GM18507 (cell line): Measurements from ENCODE around the gene SND1.

Source experiments
- DNase-seq: peaks from one replicate; pipeline ENCODE4 v3.0.0; 2011; ENCODE audit warnings: low read depth; ENCODE audit not compliant: insufficient read length; ENCODE audit errors: extremely low spot score
- FAIRE-seq: peaks from 2 replicates; lab custom pipeline; 2011; peaks lifted over from hg19 to GRCh38; lab: Jason Lieb, UNC

SND1 gene

GRCh38 chr7:127713758-127714157, 61.8 kb downstream of the SND1 start:
- FAIRE-seq (no peak), DNase-seq (no peak)

GRCh38 chr7:127715272-127715671, 63.3 kb downstream of the SND1 start:
- FAIRE-seq (no peak), DNase-seq (no peak)

GRCh38 chr7:127715901-127716300, 63.9 kb downstream of the SND1 start:
- no peak for FAIRE-seq

GRCh38 chr7:127717502-127718339, 65.7 kb downstream of the SND1 start:
- FAIRE-seq (no peak), DNase-seq (no peak)

More at GRCh38 chr7:127715901-127716300, 63.9 kb downstream of the SND1 start:
- DNase-seq: no peak

GRCh38 chr7:127718340-127718679, 66.3 kb downstream of the SND1 start:
- FAIRE-seq (no peak), DNase-seq (no peak)

GRCh38 chr7:127726476-127726875, 74.5 kb downstream of the SND1 start:
- DNase-seq (no peak), FAIRE-seq (no peak)

GRCh38 chr7:127730658-127731276, 78.8 kb downstream of the SND1 start:
- FAIRE-seq (no peak), DNase-seq (no peak)

GRCh38 chr7:127731431-127732080, 79.6 kb downstream of the SND1 start:
- DNase-seq (no peak), FAIRE-seq (no peak)

- FAIRE-seq: no peak
- DNase-seq: no peak
Measured at GRCh38 chr7:127732306-127732705, 80.3 kb downstream of the SND1 start.

- FAIRE-seq (no peak), DNase-seq (no peak)
Measured at GRCh38 chr7:127733986-127734385, 82.0 kb downstream of the SND1 start.

- no peak for DNase-seq
- FAIRE-seq: no peak
Measured at GRCh38 chr7:127736511-127736910, 84.5 kb downstream of the SND1 start.

GRCh38 chr7:127738859-127739258, 86.9 kb downstream of the SND1 start:
- FAIRE-seq (no peak), DNase-seq (no peak)

- no peak for DNase-seq
- FAIRE-seq: no peak
Measured at GRCh38 chr7:127741764-127742375, 89.9 kb downstream of the SND1 start.

GRCh38 chr7:127745445-127745844, 93.5 kb downstream of the SND1 start:
- FAIRE-seq (no peak), DNase-seq (no peak)

- DNase-seq: no peak
- FAIRE-seq: no peak
Measured at GRCh38 chr7:127751062-127751461, 99.1 kb downstream of the SND1 start.

- no peak for DNase-seq
Measured at GRCh38 chr7:127751490-127752448, 99.8 kb downstream of the SND1 start.

GRCh38 chr7:127752829-127753228, 100.8 kb downstream of the SND1 start:
- DNase-seq (no peak), FAIRE-seq (no peak)

More at GRCh38 chr7:127751490-127752448, 99.8 kb downstream of the SND1 start:
- FAIRE-seq: no peak

GRCh38 chr7:127754457-127754856, 102.5 kb downstream of the SND1 start:
- no peak for FAIRE-seq
- DNase-seq: no peak

GRCh38 chr7:127755521-127755920, 103.5 kb downstream of the SND1 start:
- no peak for FAIRE-seq
- DNase-seq: no peak
